IMR-90 (cell line): ENCODE results near the gene TCF4. TPM values are rescaled to one million over a fixed set of nuclear protein-coding genes. Genes with fewer than 3 reads are reported as not detected.

Source experiments
- ATAC-seq: fragments of 200-7000 bp; cut with Tn5 transposase; 2 replicates; pipeline ENCODE4 v1.9.1; 2020; ENCODE audit warnings: low read depth, mild to moderate bottlenecking, moderate library complexity
- BruUV-seq: library from RNA; stranded (reverse); fragments of 400-500 nt; replicated peaks from 2 replicates; lab custom pipeline; 2021; lab: Mats Ljungman, UMichigan
- CTCF ChIA-PET: fragments of 300-600 bp; formaldehyde crosslinking; extraction: SDS; loops from one replicate; lab custom pipeline; 2021; ENCODE audit warnings: antibody characterized with exemption; lab: Yijun Ruan, JAX
- POLR2A ChIA-PET: fragments of 300-600 bp; sonication (Branson Sonifier 250); formaldehyde crosslinking; loops from one replicate; lab custom pipeline; 2022; ENCODE audit warnings: antibody characterized with exemption; ENCODE audit not compliant: unreplicated experiment; lab: Charles Lee
- DNase-seq: peaks from one replicate; pipeline ENCODE4 v3.0.0; 2013
- H2AFZ ChIP-seq: replicated peaks from 2 replicates; pipeline ENCODE3; 2013; ENCODE audit warnings: low read length, mild to moderate bottlenecking; ENCODE audit not compliant: poor library complexity
- H2AK5ac ChIP-seq: 2 replicates; pipeline ENCODE4 v1.6.1; 2013; ENCODE audit warnings: low read depth, low read length, inconsistent platforms
- H2AK9ac ChIP-seq: replicated peaks from 2 replicates; pipeline ENCODE3; 2013; ENCODE audit warnings: mild to moderate bottlenecking, low read depth, low read length, moderate library complexity; ENCODE audit not compliant: poor library complexity
- H2BK120ac ChIP-seq: 2 replicates; pipeline ENCODE4 v1.6.1; 2013; ENCODE audit warnings: low read depth, low read length, inconsistent platforms
- H2BK15ac ChIP-seq: 3 replicates; pipeline ENCODE4 v1.6.1; 2013; ENCODE audit warnings: low read depth, low read length, inconsistent platforms
- H2BK20ac ChIP-seq: 2 replicates; pipeline ENCODE4 v1.6.1; 2013; ENCODE audit warnings: low read depth, mild to moderate bottlenecking, inconsistent platforms, low read length, moderate library complexity
- H2BK5ac ChIP-seq: 2 replicates; pipeline ENCODE4 v1.6.1; 2013; ENCODE audit warnings: mild to moderate bottlenecking, low read depth, low read length, inconsistent platforms; ENCODE audit not compliant: poor library complexity, severe bottlenecking
- H3K14ac ChIP-seq: replicated peaks from 2 replicates; pipeline ENCODE4 v1.6.1; 2013; ENCODE audit warnings: low read depth, low read length, inconsistent platforms
- H3K18ac ChIP-seq: 2 replicates; pipeline ENCODE4 v1.6.1; 2013; ENCODE audit warnings: low read depth, low read length, control low read depth
- H3K23ac ChIP-seq: 2 replicates; pipeline ENCODE4 v1.6.1; 2013; ENCODE audit warnings: low read depth, low read length, inconsistent platforms
- H3K27ac ChIP-seq: 2 replicates; pipeline ENCODE4 v1.5.1; 2013; ENCODE audit warnings: mild to moderate bottlenecking, control low read depth, low read length; ENCODE audit not compliant: insufficient read depth
- H3K27me3 ChIP-seq: 2 replicates; pipeline ENCODE4 v1.6.1; 2013; ENCODE audit warnings: low read length; ENCODE audit not compliant: control insufficient read depth, insufficient read depth
- H3K36me3 ChIP-seq: 2 replicates; pipeline ENCODE4 v1.6.1; 2013; ENCODE audit warnings: low read length, mixed read lengths; ENCODE audit not compliant: control insufficient read depth, insufficient read depth
- H3K4ac ChIP-seq: 2 replicates; pipeline ENCODE4 v1.6.1; 2013; ENCODE audit warnings: low read depth, low read length, inconsistent platforms
- H3K4me1 ChIP-seq: 2 replicates; pipeline ENCODE4 v1.6.1; 2013; ENCODE audit warnings: low read length, mixed read lengths; ENCODE audit not compliant: control insufficient read depth, insufficient read depth
- H3K4me2 ChIP-seq: 2 replicates; pipeline ENCODE4 v1.6.1; 2013; ENCODE audit warnings: low read depth, mild to moderate bottlenecking, control low read depth, low read length, moderate library complexity
- H3K4me3 ChIP-seq: 2 replicates; pipeline ENCODE4 v1.5.1; 2013; ENCODE audit warnings: low read depth, mild to moderate bottlenecking, control low read depth, low read length, moderate library complexity; ENCODE audit not compliant: insufficient read depth
- H3K56ac ChIP-seq: 2 replicates; pipeline ENCODE4 v1.6.1; 2013; ENCODE audit warnings: low read length, inconsistent platforms; ENCODE audit not compliant: insufficient read depth; ENCODE audit errors: extremely low read depth
- H3K79me1 ChIP-seq, 2 experiments: 2 replicates each; pipeline ENCODE4 v1.6.1; 2013; ENCODE audit warnings: low read length in 2 of 2, inconsistent platforms in 1 of 2, low read depth in 1 of 2
- H3K9ac ChIP-seq: 2 replicates; pipeline ENCODE4 v1.6.1; 2013; ENCODE audit warnings: low read depth, low read length, control low read depth
- H3K9me1 ChIP-seq: 2 replicates; pipeline ENCODE4 v1.6.1; 2013; ENCODE audit warnings: low read length, inconsistent platforms; ENCODE audit not compliant: insufficient read depth
- H3K9me3 ChIP-seq: 2 replicates; pipeline ENCODE4 v1.6.1; 2013; ENCODE audit warnings: low read length; ENCODE audit not compliant: control insufficient read depth, insufficient read depth
- H4K20me1 ChIP-seq: 2 replicates; pipeline ENCODE4 v1.6.1; 2013; ENCODE audit warnings: low read length, inconsistent platforms; ENCODE audit not compliant: insufficient read depth
- H4K5ac ChIP-seq: 2 replicates; pipeline ENCODE4 v1.6.1; 2013; ENCODE audit warnings: mild to moderate bottlenecking, low read depth, low read length, control low read depth
- H4K8ac ChIP-seq, 2 experiments: 2 replicates each; pipeline ENCODE4 v1.6.1; 2013; ENCODE audit warnings: low read depth in 2 of 2, low read length in 2 of 2, control low read depth in 1 of 2, inconsistent platforms in 1 of 2
- H4K91ac ChIP-seq: 2 replicates; pipeline ENCODE4 v1.6.1; 2013; ENCODE audit warnings: low read depth, low read length, inconsistent platforms; ENCODE audit not compliant: insufficient read depth
- BHLHE40 ChIP-seq: fragments of 150-350 bp; IDR thresholded peaks from 2 replicates; pipeline ENCODE4 v1.6.1; 2016; ENCODE audit warnings: mild to moderate bottlenecking, low read depth, low read length
- CEBPB ChIP-seq: IDR thresholded peaks from 2 replicates; pipeline ENCODE4 v1.6.1; 2012; ENCODE audit warnings: low read depth, low read length, improper control_type of control experiment
- CHD1 ChIP-seq: IDR thresholded peaks from 2 replicates; pipeline ENCODE4 v1.6.1; 2012; ENCODE audit warnings: low read depth, low read length, improper control_type of control experiment
- CTCF ChIP-seq: conservative IDR thresholded peaks from 2 replicates; pipeline ENCODE4 v1.5.1; 2012; ENCODE audit warnings: mild to moderate bottlenecking, low read depth, low read length, improper control_type of control experiment
- ELK1 ChIP-seq: fragments of 150-350 bp; IDR thresholded peaks from 2 replicates; pipeline ENCODE4 v1.6.1; 2016; ENCODE audit warnings: low read depth, mild to moderate bottlenecking, low read length, moderate library complexity, borderline replicate concordance
- FOS ChIP-seq: fragments of 150-350 bp; IDR thresholded peaks from 2 replicates; pipeline ENCODE4 v1.6.1; 2016; ENCODE audit warnings: low read depth, low read length
- MAFK ChIP-seq: IDR thresholded peaks from 2 replicates; pipeline ENCODE4 v1.6.1; 2012; ENCODE audit warnings: low read depth, low read length, improper control_type of control experiment
- MAZ ChIP-seq: IDR thresholded peaks from 2 replicates; pipeline ENCODE4 v1.6.1; 2012; ENCODE audit warnings: low read depth, mild to moderate bottlenecking, low read length, improper control_type of control experiment, moderate library complexity, borderline replicate concordance
- MXI1 ChIP-seq: IDR thresholded peaks from 2 replicates; pipeline ENCODE4 v1.6.1; 2012; ENCODE audit warnings: low read depth, mild to moderate bottlenecking, low read length, moderate library complexity, borderline replicate concordance
- NFE2L2 ChIP-seq: fragments of 150-350 bp; IDR thresholded peaks from 2 replicates; pipeline ENCODE4 v1.6.1; 2016; ENCODE audit warnings: low read depth, mild to moderate bottlenecking, low read length
- POLR2A ChIP-seq: IDR thresholded peaks from 2 replicates; pipeline ENCODE4 v1.6.1; 2012; ENCODE audit warnings: mild to moderate bottlenecking, low read depth, low read length
- RAD21 ChIP-seq: IDR thresholded peaks from 2 replicates; pipeline ENCODE4 v1.6.1; 2012; ENCODE audit warnings: low read length, improper control_type of control experiment
- RCOR1 ChIP-seq: IDR thresholded peaks from 2 replicates; pipeline ENCODE4 v1.6.1; 2012; ENCODE audit warnings: mild to moderate bottlenecking, low read length, improper control_type of control experiment; ENCODE audit not compliant: insufficient replicate concordance
- RFX5 ChIP-seq: IDR thresholded peaks from 2 replicates; pipeline ENCODE4 v1.8.0; 2012; ENCODE audit warnings: low read depth, mild to moderate bottlenecking, low read length, moderate library complexity
- SMC3 ChIP-seq: fragments of 150-350 bp; IDR thresholded peaks from 2 replicates; pipeline ENCODE4 v1.6.1; 2016; ENCODE audit warnings: low read depth, mild to moderate bottlenecking, antibody characterized with exemption, low read length, moderate library complexity
- USF2 ChIP-seq: fragments of 150-350 bp; IDR thresholded peaks from 2 replicates; pipeline ENCODE4 v1.6.1; 2017; ENCODE audit warnings: mild to moderate bottlenecking, antibody characterized with exemption, low read length, low read depth
- WGBS, 2 experiments: methylation state at CpG; one replicate each; pipeline versions ENCODE4 v1.1.5 to v1.1.7; 2013; ENCODE audit warnings: missing lambda C conversion rate in 2 of 2; ENCODE audit not compliant: insufficient read length in 1 of 2; ENCODE audit errors: extremely low coverage in 2 of 2; 5-methylcytosine and 5-hydroxymethylcytosine counted together
- dilution Hi-C: fragments of 300-500 bp; cut with HindIII; formaldehyde crosslinking; loops from one replicate; pipeline ENCODE4 v1.14.3; 2018; ENCODE audit warnings: low sequenced_read_pairs; ENCODE audit not compliant: unreplicated experiment
- in situ Hi-C: fragments of 300-500 bp; cut with MboI; formaldehyde crosslinking; loops from 3 replicates; pipeline ENCODE4 v1.14.3; 2019; ENCODE audit warnings: low sequenced_read_pairs, inconsistent platforms, mixed read lengths
- intact Hi-C: fragments of 100-400 bp; cut with micrococcal nuclease; formaldehyde crosslinking; loops from 2 replicates; pipeline ENCODE4 v1.10.0; 2022
- polyA plus RNA-seq, 3 experiments: library from polyadenylated mRNA; depleted of rRNA; stranded (reverse); fragments of >200 nt; gene quantifications; 2 replicates each; pipeline ENCODE4 v1.2.3, GENCODE V29; 2012; ENCODE audit warnings: low replicate concordance in 1 of 3
- total RNA-seq: library from RNA; depleted of rRNA; stranded (reverse); fragments of >200 nt; gene quantifications from 2 replicates; pipeline ENCODE4 v1.2.3, GENCODE V29; 2012

Gene TCF4
- total and polyA plus RNA-seq, 2 of the 4 experiments (the other 2 are of a cell fraction) = 30.0 to 87.1 TPM

DNA sequence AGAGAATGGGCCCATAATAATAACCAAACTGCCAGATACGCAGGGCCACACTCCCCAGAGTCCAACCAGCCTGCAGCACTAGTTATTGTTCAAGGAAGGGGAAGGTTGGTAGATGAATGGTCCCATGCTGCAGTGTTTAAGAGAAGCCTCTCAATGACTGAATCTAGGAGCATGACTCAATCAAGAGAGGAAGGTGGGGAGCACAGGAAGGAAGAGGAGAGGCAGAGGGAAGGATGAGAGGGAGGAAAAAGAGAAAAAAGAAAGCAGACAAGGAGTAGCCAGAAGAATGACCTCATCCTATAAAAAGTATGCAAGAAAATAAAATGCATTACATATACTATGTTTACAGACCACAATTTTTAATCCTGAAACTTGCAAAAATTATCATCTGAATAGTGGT lies 174.5 kb downstream of the TCF4 start:
- no peak for TF ChIP-seq MXI1
- TF ChIP-seq RAD21 = no peak
- no peak for TF ChIP-seq POLR2A
- no peak for TF ChIP-seq ELK1
- TF ChIP-seq FOS = no peak
- TF ChIP-seq SMC3 = no peak
- no peak for TF ChIP-seq USF2
- no peak for TF ChIP-seq CHD1
- TF ChIP-seq NFE2L2 = no peak
- TF ChIP-seq CEBPB = no peak
- TF ChIP-seq RCOR1 = no peak
- no peak for TF ChIP-seq MAZ
- no peak for TF ChIP-seq CTCF
- no peak for TF ChIP-seq RFX5
- no peak for TF ChIP-seq MAFK
- no peak for TF ChIP-seq BHLHE40
- no peak overlapping the region for H2AFZ ChIP-seq
- H4K8ac ChIP-seq = peak overlapping the region in 1 of 2 experiments; percentile 41; a peak in 1 of 4 replicates
- no peaks in the 10 kb centered on the region for H3K9me3 ChIP-seq
- peaks cover 5% of the 10 kb centered on the region for H3K4me1 ChIP-seq
- H2BK20ac ChIP-seq = peak overlapping the region; percentile 50; the same call in 1 of the 2 replicates
- H2BK120ac ChIP-seq = peak overlapping the region; percentile 67; the same call in 1 of the 2 replicates
- WGBS, 2 experiments = no CpG with 5 or more reads among the region's 1 CpG
- ChIA-PET CTCF (no interaction called here), POLR2A (no interaction called here)
- in situ Hi-C loops (loop anchor here (10.0 to 25.0 kb wide), 3 partner anchors 176 to 1161 kb away; no protein-coding TSS in a partner anchor), intact Hi-C loops (loop anchor here (10.0 kb wide), 1 partner anchor 901 kb away; no protein-coding TSS in a partner anchor), dilution Hi-C loops (no loop called here)
- ATAC-seq (no peak), DNase-seq (peak; percentile 59)
- H3K27ac ChIP-seq = no peak overlapping the region
- peaks cover 4% of the 10 kb centered on the region; the same call in 1 of the 2 replicates for H3K9me1 ChIP-seq
- H3K4me3 ChIP-seq = no peak overlapping the region
- peak overlapping the region; percentile 33; the same call in 1 of the 2 replicates for H3K14ac ChIP-seq
- H3K27me3 ChIP-seq = no peaks in the 10 kb centered on the region
- H2AK9ac ChIP-seq = no peak overlapping the region
- H2BK15ac ChIP-seq = peak overlapping the region; percentile 1; the same call in 1 of the 3 replicates
- peak overlapping the region; percentile 64 for H3K4ac ChIP-seq
- no peaks in the 10 kb centered on the region; the same call in 1 of the 2 replicates for H3K36me3 ChIP-seq
- H3K56ac ChIP-seq = no peak overlapping the region
- H4K5ac ChIP-seq = no peak overlapping the region
- H3K9ac ChIP-seq = no peak overlapping the region
- BruUV-seq = no TSS peak
- peak overlapping the region; percentile 67 for H2BK5ac ChIP-seq
- peaks cover 27 to 70% of the 10 kb centered on the region in 2 experiments for H3K79me1 ChIP-seq
- H3K18ac ChIP-seq = peak overlapping the region; percentile 1; the same call in 1 of the 2 replicates
- no peaks in the 10 kb centered on the region; the same call in 1 of the 2 replicates for H4K20me1 ChIP-seq
- H4K91ac ChIP-seq = no peak overlapping the region; the same call in 1 of the 2 replicates
- H3K23ac ChIP-seq = peak overlapping the region; percentile 62; the same call in 1 of the 2 replicates
- peak overlapping the region; percentile 69 for H2AK5ac ChIP-seq
- no peak overlapping the region for H3K4me2 ChIP-seq
